ENCODE measurements around the gene PSAPL1. TPM values are rescaled to one million over a fixed set of nuclear protein-coding genes. Genes with fewer than 3 reads are reported as not detected.

Gene PSAPL1
- polyA plus RNA-seq, 6 donors from 2014 or later, result not detected

- Mint-ChIP-seq H3K36me3 (no peaks in the 10 kb centered on the region), H3K4me3 (no peak overlapping the region), H3K27ac (no peak overlapping the region), H3K27me3 (peaks cover 0 to 5% (median 0%) of the 10 kb centered on the region in 3 donors), H3K9me3 (no peaks in the 10 kb centered on the region), H3K4me1 (peaks cover 0 to 6% (median 0%) of the 10 kb centered on the region in 3 donors)
- ATAC-seq (ENCODE audit: low read depth in 2 of 2), result no peak
- DNase-seq, result no peak
Observed at GRCh38 chr4:7426525-7427171, 8.1 kb downstream of the PSAPL1 start.

GRCh38 chr4:7425591-7426468 lies 8.9 kb downstream of the PSAPL1 start:
- Mint-ChIP-seq H3K36me3 (no peaks in the 10 kb centered on the region), H3K27me3 (peaks cover 0 to 5% (median 0%) of the 10 kb centered on the region in 3 donors), H3K27ac (no peak overlapping the region), H3K4me1 (peaks cover 0 to 4% (median 0%) of the 10 kb centered on the region in 3 donors), H3K9me3 (no peaks in the 10 kb centered on the region), H3K4me3 (no peak overlapping the region)
- no peak for ATAC-seq (ENCODE audit: low read depth in 2 of 2)
- DNase-seq, result no peak

- no peak overlapping the region for H3K27ac Mint-ChIP-seq
- no peak for DNase-seq
- no peaks in the 10 kb centered on the region for H3K9me3 Mint-ChIP-seq
- ATAC-seq (ENCODE audit: low read depth in 2 of 2), result no peak
- peaks cover 0 to 5% (median 0%) of the 10 kb centered on the region in 3 donors for H3K27me3 Mint-ChIP-seq
- no peaks in the 10 kb centered on the region for H3K4me1 Mint-ChIP-seq
- H3K36me3 Mint-ChIP-seq, result no peaks in the 10 kb centered on the region
- no peak overlapping the region for H3K4me3 Mint-ChIP-seq
Observed at GRCh38 chr4:7425124-7425523, 9.6 kb downstream of the PSAPL1 start.

GRCh38 chr4:7424553-7425111 lies 10.1 kb downstream of the PSAPL1 start:
- ATAC-seq (ENCODE audit: low read depth in 2 of 2) (no peak), DNase-seq (no peak)
- H3K4me1 Mint-ChIP-seq, result no peaks in the 10 kb centered on the region
- no peaks in the 10 kb centered on the region for H3K9me3 Mint-ChIP-seq
- H3K4me3 Mint-ChIP-seq, result no peak overlapping the region
- no peak overlapping the region for H3K27ac Mint-ChIP-seq
- peaks cover 0 to 5% (median 0%) of the 10 kb centered on the region in 3 donors for H3K27me3 Mint-ChIP-seq
- H3K36me3 Mint-ChIP-seq, result no peaks in the 10 kb centered on the region

- no peak overlapping the region for H3K4me3 Mint-ChIP-seq
- DNase-seq (no peak), ATAC-seq (ENCODE audit: low read depth in 2 of 2) (no peak)
- peaks cover 0 to 2% (median 0%) of the 10 kb centered on the region in 7 donors for H3K9me3 Mint-ChIP-seq
- H3K4me1 Mint-ChIP-seq, result no peaks in the 10 kb centered on the region
- H3K36me3 Mint-ChIP-seq, result no peaks in the 10 kb centered on the region
- H3K27ac Mint-ChIP-seq, result no peak overlapping the region
- H3K27me3 Mint-ChIP-seq, result peaks cover 0 to 5% (median 0%) of the 10 kb centered on the region in 3 donors
Observed at GRCh38 chr4:7423801-7424552, 10.8 kb downstream of the PSAPL1 start.

GRCh38 chr4:7423391-7423790 lies 11.3 kb downstream of the PSAPL1 start:
- Mint-ChIP-seq H3K9me3 (peaks cover 0 to 8% (median 3%) of the 10 kb centered on the region in 7 donors), H3K27me3 (peaks cover 0 to under 1% (median 0%) of the 10 kb centered on the region in 3 donors), H3K4me1 (no peaks in the 10 kb centered on the region), H3K36me3 (peaks cover 0 to under 1% of the 10 kb centered on the region in 2 donors), H3K4me3 (no peak overlapping the region), H3K27ac (no peak overlapping the region)
- DNase-seq, result no peak
- ATAC-seq (ENCODE audit: low read depth in 2 of 2), result no peak

- no peak overlapping the region for H3K4me3 Mint-ChIP-seq
- DNase-seq (no peak), ATAC-seq (ENCODE audit: low read depth in 2 of 2) (no peak)
- H3K4me1 Mint-ChIP-seq, result no peaks in the 10 kb centered on the region
- H3K9me3 Mint-ChIP-seq, result peaks cover 0 to 12% (median 8%) of the 10 kb centered on the region in 7 donors
- no peaks in the 10 kb centered on the region for H3K27me3 Mint-ChIP-seq
- H3K36me3 Mint-ChIP-seq, result peaks cover 0 to 6% of the 10 kb centered on the region in 2 donors
- H3K27ac Mint-ChIP-seq, result no peak overlapping the region
Observed at GRCh38 chr4:7422898-7423180, 11.9 kb downstream of the PSAPL1 start.

GRCh38 chr4:7422151-7422897 lies 12.4 kb downstream of the PSAPL1 start:
- H3K4me3 Mint-ChIP-seq, result no peak overlapping the region
- ATAC-seq (ENCODE audit: low read depth in 2 of 2), result no peak
- no peak for DNase-seq
- no peaks in the 10 kb centered on the region for H3K4me1 Mint-ChIP-seq
- peaks cover 0 to 8% of the 10 kb centered on the region in 2 donors for H3K36me3 Mint-ChIP-seq
- H3K27me3 Mint-ChIP-seq, result no peaks in the 10 kb centered on the region
- H3K9me3 Mint-ChIP-seq, result peaks cover 0 to 14% (median 8%) of the 10 kb centered on the region in 7 donors
- no peak overlapping the region for H3K27ac Mint-ChIP-seq

GRCh38 chr4:7421356-7422150 lies 13.2 kb downstream of the PSAPL1 start:
- ATAC-seq (ENCODE audit: low read depth in 2 of 2), result no peak
- Mint-ChIP-seq H3K4me1 (no peaks in the 10 kb centered on the region), H3K36me3 (peaks cover 0 to 8% of the 10 kb centered on the region in 2 donors), H3K9me3 (peaks cover 2 to 14% (median 8%) of the 10 kb centered on the region in 7 donors), H3K27me3 (no peaks in the 10 kb centered on the region), H3K4me3 (no peak overlapping the region), H3K27ac (peak overlapping the region in 1 of 6 donors; percentile 33)
- no peak for DNase-seq

- no peak overlapping the region for H3K27ac Mint-ChIP-seq
- no peak for DNase-seq
- H3K27me3 Mint-ChIP-seq, result peaks cover 0 to 5% (median 0%) of the 10 kb centered on the region in 3 donors
- peaks cover 0 to 8% of the 10 kb centered on the region in 2 donors for H3K36me3 Mint-ChIP-seq
- peaks cover 4 to 16% (median 8%) of the 10 kb centered on the region in 7 donors for H3K9me3 Mint-ChIP-seq
- no peaks in the 10 kb centered on the region for H3K4me1 Mint-ChIP-seq
- no peak for ATAC-seq (ENCODE audit: low read depth in 2 of 2)
- H3K4me3 Mint-ChIP-seq, result no peak overlapping the region
Observed at GRCh38 chr4:7420661-7421040, 14.1 kb downstream of the PSAPL1 start.

- Mint-ChIP-seq H3K36me3 (peaks cover 0 to 8% of the 10 kb centered on the region in 2 donors), H3K4me3 (no peak overlapping the region), H3K4me1 (no peaks in the 10 kb centered on the region), H3K27me3 (peaks cover 0 to 8% (median 0%) of the 10 kb centered on the region in 3 donors), H3K9me3 (peaks cover 4 to 19% (median 8%) of the 10 kb centered on the region in 7 donors), H3K27ac (no peak overlapping the region)
- ATAC-seq (ENCODE audit: low read depth in 2 of 2), result no peak
- no peak for DNase-seq
Observed at GRCh38 chr4:7419961-7420660, 14.6 kb downstream of the PSAPL1 start.
